AG04450 (cell line): Measurements from ENCODE around the gene C9orf153. TPM values are rescaled to one million over a fixed set of nuclear protein-coding genes. Genes with fewer than 3 reads are reported as not detected.

Source experiments
- CTCF ChIA-PET: fragments of 300-600, 350-600 bp; formaldehyde crosslinking; extraction: SDS; loops from one replicate; lab custom pipeline; 2022; ENCODE audit warnings: antibody characterized with exemption, inconsistent platforms; lab: Charles Lee
- POLR2A ChIA-PET: fragments of 350-600 bp; formaldehyde crosslinking; extraction: SDS; loops from one replicate; lab custom pipeline; 2021; ENCODE audit warnings: antibody characterized with exemption, inconsistent platforms; lab: Yijun Ruan, JAX
- DNase-seq: peaks from one replicate; pipeline ENCODE4 v3.0.0-alpha.2; 2011; ENCODE audit warnings: low read depth, low spot score
- H3K27ac ChIP-seq: one replicate; pipeline ENCODE4 v1.5.1; 2012; ENCODE audit warnings: low read depth, low read length, control low read depth
- H3K27me3 ChIP-seq: one replicate; pipeline ENCODE4 v1.6.0; 2012; ENCODE audit warnings: low read length; ENCODE audit not compliant: control insufficient read depth, insufficient read depth
- H3K4me3 ChIP-seq: 2 replicates; pipeline ENCODE4 v1.5.1; 2011; ENCODE audit warnings: mild to moderate bottlenecking, low read depth, low read length, control low read depth
- H3K9me3 ChIP-seq: 2 replicates; pipeline ENCODE4 v1.5.1; 2012; ENCODE audit warnings: low read length; ENCODE audit not compliant: control insufficient read depth, insufficient read depth
- polyA plus RNA-seq: library from polyadenylated mRNA; depleted of rRNA; stranded (reverse); fragments of >200 nt; gene quantifications from 2 replicates; pipeline ENCODE4 v1.2.3, GENCODE V29; 2011
- TF ChIP-seq, protein P1 (sequence below): IDR thresholded peaks from 2 replicates; pipeline ENCODE4 v1.5.1; 2011; ENCODE audit warnings: low read depth, low read length, control low read depth, inconsistent platforms

The C9orf153 gene
- polyA plus RNA-seq, 1 experiment = 0.30 TPM

- CTCF ChIA-PET = no interaction called here
- POLR2A ChIA-PET = interaction anchor here (1.1 kb wide), 1 partner anchor 124 kb away, joined by 5 read pairs; no protein-coding TSS in a partner anchor
- no peak for DNase-seq
Observed at GRCh38 chr9:86281593-86282076, 22.2 kb upstream of the C9orf153 start.

GRCh38 chr9:86280580-86280979, 21.1 kb upstream of the C9orf153 start:
- TF ChIP-seq, protein P1, sequence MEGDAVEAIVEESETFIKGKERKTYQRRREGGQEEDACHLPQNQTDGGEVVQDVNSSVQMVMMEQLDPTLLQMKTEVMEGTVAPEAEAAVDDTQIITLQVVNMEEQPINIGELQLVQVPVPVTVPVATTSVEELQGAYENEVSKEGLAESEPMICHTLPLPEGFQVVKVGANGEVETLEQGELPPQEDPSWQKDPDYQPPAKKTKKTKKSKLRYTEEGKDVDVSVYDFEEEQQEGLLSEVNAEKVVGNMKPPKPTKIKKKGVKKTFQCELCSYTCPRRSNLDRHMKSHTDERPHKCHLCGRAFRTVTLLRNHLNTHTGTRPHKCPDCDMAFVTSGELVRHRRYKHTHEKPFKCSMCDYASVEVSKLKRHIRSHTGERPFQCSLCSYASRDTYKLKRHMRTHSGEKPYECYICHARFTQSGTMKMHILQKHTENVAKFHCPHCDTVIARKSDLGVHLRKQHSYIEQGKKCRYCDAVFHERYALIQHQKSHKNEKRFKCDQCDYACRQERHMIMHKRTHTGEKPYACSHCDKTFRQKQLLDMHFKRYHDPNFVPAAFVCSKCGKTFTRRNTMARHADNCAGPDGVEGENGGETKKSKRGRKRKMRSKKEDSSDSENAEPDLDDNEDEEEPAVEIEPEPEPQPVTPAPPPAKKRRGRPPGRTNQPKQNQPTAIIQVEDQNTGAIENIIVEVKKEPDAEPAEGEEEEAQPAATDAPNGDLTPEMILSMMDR = no peak
- ChIA-PET CTCF (no interaction called here), POLR2A (no interaction called here)
- no peak for DNase-seq
- H3K27me3 ChIP-seq = no peaks in the 10 kb centered on the region
- no peaks in the 10 kb centered on the region; the same call in 1 of the 2 replicates for H3K9me3 ChIP-seq
- H3K4me3 ChIP-seq = no peak overlapping the region
- no peak overlapping the region for H3K27ac ChIP-seq

More at GRCh38 chr9:86281593-86282076, 22.2 kb upstream of the C9orf153 start:
- H3K9me3 ChIP-seq = no peaks in the 10 kb centered on the region; the same call in 1 of the 2 replicates
- peak overlapping the region; percentile 91 for H3K27ac ChIP-seq
- H3K4me3 ChIP-seq = peak overlapping the region; percentile 95
- TF ChIP-seq, protein P1 = no peak
- no peaks in the 10 kb centered on the region for H3K27me3 ChIP-seq

- no peak overlapping the region for H3K4me3 ChIP-seq
- CTCF ChIA-PET = no interaction called here
- no peak overlapping the region for H3K27ac ChIP-seq
- POLR2A ChIA-PET = no interaction called here
- no peak for DNase-seq
- H3K9me3 ChIP-seq = no peaks in the 10 kb centered on the region; the same call in 1 of the 2 replicates
- TF ChIP-seq, protein P1 = no peak
- no peaks in the 10 kb centered on the region for H3K27me3 ChIP-seq
Observed at GRCh38 chr9:86279839-86280238, 20.4 kb upstream of the C9orf153 start.

- TF ChIP-seq, protein P1 = no peak
- no peak for DNase-seq
- Histone ChIP-seq H3K4me3 (no peak overlapping the region), H3K27ac (no peak overlapping the region), H3K27me3 (no peaks in the 10 kb centered on the region), H3K9me3 (no peaks in the 10 kb centered on the region)
- ChIA-PET CTCF (interaction anchor here (1.9 kb wide), 1 partner anchor 75 kb away, joined by 11 read pairs; no protein-coding TSS in a partner anchor), POLR2A (no interaction called here)
Observed at GRCh38 chr9:86277072-86277471, 17.6 kb upstream of the C9orf153 start.

- H3K4me3 ChIP-seq = no peak overlapping the region
- DNase-seq = no peak
Observed at GRCh38 chr9:86275962-86276361, 16.5 kb upstream of the C9orf153 start.

More at GRCh38 chr9:86275962-86276361, 16.5 kb upstream of the C9orf153 start:
- CTCF ChIA-PET = interaction anchor here (0.7 to 1.9 kb wide), 3 partner anchors 9 to 80 kb away, joined by 5 to 11 read pairs (median 8); no protein-coding TSS in a partner anchor
- Histone ChIP-seq H3K27ac (no peak overlapping the region), H3K9me3 (no peaks in the 10 kb centered on the region), H3K27me3 (no peaks in the 10 kb centered on the region)
- POLR2A ChIA-PET = no interaction called here
- TF ChIP-seq, protein P1 = peak; percentile 28; the same call in 1 of the 2 replicates
